GM19035 (cell line): ENCODE results near the gene IKZF2.

Source experiments
- ATAC-seq: cut with Tn5 transposase; IDR thresholded peaks from one replicate; pipeline ENCODE4 v1.9.1; 2021; ENCODE audit not compliant: unreplicated experiment

IKZF2 gene

DNA sequence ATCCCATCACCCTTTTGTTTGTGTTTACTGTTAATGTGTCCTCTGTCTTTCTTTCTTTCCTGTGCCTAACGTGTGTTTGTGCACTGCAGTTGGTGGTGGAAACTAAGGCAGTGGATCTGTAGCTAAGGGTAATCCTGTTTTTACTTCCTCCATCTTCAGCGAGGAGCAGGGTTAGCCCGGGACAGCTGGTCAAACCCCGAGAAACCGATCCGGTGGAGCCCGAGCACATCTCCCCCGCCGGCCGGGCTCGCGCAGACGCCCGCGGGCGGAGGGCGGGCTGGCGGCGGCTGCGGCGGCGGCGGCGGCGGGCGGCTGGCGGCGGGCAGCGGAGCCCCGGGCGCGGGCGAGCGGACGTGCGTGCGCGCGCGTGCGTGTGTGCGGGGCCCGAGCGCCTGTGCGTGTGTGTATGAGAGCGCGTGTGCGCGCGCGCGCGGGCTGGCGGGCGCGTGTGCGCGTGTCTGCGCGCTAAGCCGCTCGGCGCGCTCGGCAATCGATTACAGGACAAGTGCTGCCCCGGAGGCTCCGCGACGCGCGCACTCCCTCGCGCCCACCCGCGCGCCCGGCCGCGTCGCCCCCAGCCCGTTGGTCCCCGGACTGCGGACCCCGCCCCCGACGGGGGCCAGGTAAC lies at the start of gene IKZF2:
Gene IKZF2, minus strand, starts transcription at position 176 of the 628 bp plus-strand sequence. CDS start 2,983 bp downstream, outside the sequence.
- peak; percentile 69 for ATAC-seq

DNA sequence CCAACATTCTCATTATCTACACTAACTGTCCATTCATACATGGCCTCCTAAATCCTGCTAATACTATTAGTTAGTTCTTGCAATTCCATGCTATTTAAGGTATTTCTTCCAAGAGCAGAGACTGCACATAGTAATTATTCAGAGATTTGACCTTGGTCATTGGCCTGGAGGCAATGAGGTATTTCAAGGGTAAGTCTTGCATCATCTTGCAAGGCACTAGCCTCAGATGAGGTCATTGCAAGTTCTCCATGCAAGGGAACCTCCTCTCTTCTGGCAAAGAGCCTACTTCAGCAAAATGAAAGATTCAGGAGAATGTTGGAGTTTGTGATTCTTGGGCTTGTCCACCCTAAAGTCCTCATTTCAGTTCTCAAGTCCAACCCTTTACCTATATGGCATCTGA lies 48.5 kb upstream of the IKZF2 start:
- no peak for ATAC-seq

DNA sequence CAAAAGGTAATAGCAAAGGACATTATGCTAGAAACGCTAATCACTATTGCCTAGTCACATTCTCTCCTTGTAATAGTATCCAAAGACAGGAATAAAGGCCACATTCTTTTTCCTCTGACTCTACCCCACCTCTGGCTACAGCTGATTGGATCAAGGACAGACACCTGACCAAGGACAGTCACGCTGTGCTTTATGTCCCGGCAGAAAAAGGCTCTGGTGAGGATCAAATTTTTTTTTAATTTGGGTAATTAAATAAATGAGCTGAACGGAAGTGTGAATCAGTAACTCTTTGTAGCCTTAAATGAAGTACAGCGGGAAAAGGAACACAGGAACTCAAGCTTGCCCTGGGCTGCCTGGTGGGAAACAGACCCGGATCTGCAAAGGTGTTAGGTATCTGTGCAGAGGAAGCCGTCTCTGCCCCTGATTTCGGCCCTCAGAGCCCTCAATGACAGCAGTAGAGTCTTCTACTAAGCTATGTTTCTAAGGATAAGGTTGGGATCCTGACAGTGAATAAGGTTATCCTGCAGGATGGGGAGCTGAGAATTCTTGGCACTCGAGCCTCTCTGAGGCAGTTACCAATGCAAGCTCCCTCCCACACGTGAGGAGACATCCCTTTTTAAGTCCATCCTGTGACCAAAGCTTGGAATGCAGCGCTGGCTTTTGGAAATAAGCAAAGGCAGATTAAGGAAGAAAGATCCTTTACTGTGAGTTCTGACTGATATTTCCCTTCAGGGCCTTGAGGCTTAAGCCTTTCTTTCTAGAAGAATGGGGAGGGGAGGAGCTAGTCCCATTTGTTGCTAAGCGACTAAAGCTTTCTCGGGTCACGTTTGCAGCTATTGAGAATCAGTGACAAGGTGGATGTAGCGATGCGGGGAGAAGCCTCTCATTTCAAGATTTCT lies 37.8 kb upstream of the IKZF2 start:
- no peak for ATAC-seq

DNA sequence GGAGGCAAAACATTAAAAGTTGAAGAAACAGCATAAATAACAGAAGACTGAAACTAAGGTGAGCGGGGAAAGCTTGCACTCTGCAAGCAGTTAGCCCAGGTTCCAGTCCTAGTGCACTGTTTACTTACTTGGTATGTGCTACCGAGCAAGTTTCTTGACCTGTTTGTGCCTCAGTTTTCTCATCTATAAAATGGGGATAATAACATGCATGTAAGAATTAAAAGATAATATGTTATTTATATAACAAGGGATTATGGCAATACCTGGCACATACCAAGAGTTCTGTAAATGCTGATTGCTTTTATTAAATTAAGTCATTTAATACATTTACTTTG lies 37.1 kb upstream of the IKZF2 start:
- ATAC-seq, result no peak

DNA sequence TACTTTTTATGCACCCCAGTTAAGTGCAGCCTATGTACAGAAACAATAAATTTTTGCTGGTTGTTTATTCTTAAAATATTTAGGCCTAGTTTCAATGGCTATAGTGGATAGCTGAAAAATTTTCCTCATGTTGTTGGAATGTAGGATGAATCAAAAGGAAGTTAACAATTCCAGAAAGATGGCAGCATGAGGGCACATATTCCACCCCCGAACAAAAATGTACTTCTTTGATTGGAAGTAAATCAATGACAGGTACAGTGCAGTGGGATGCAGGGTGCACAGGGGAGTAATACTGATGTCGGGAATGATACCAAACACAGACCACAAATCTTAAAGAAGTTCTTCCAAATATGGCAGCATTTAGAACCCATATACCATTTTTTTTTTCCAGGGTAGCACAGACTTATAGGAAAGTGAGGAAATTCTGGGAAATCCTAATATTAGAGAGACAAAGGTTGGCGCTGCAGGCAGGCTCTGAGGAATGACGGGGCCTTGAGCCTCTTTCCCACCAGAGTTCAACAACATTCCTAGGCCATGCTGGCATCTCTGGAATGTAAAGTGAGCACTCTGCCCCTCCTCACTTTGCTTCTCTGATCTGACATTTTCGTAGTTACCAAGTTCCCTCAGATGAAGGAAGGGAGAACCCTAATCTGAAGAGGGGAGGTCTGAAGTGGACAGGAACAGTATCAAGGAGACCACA lies 36.6 kb upstream of the IKZF2 start:
- ATAC-seq, result no peak

DNA sequence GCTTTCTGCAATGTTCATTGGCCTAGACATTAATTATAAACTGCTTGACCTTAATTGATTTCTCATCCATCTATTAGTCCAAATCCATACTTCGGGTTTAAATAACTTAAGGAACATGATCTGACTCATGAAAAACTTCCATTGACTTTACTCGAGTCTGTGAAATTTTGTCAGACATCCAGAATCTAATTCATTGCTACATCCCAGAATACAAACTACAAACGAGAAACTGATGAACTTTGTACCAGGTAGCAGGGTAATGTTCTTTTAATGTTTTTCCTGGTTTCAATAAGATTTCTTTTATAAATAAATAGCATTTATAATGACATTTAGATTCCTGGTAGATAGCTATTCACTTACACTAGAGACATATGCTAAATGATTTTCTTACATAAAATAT lies 36.0 kb upstream of the IKZF2 start:
- no peak for ATAC-seq

DNA sequence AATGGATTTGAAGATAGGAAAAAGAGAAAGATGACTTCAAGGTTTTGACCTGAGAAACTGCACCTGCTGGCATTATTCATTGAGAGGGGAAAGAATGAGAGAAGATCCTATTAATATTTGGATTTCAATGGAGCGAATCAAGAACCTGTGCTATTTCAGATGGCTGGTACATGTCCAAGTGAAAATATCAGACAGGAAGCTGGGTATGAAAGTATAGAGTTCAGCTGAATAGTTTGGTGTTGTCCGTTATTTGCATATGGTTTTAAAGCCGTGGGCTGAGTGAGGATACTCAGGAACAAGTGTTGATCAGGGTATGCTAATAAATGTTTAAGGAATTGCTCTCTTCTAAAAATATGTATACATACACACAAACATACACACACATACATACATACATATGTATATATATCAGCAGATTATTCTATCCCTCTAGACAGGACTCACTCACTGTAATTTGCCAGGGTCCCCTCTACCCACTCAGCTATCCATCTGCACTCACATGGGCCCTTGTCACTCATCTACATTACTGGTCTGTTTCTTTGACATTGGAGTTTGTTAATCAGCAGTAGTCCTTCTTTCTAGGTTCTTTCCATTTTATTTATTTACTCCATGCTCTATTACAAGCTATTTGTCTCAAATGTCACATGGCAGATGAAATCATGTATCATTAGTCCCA lies 33.9 kb upstream of the IKZF2 start:
- ATAC-seq, result peak; percentile 94

DNA sequence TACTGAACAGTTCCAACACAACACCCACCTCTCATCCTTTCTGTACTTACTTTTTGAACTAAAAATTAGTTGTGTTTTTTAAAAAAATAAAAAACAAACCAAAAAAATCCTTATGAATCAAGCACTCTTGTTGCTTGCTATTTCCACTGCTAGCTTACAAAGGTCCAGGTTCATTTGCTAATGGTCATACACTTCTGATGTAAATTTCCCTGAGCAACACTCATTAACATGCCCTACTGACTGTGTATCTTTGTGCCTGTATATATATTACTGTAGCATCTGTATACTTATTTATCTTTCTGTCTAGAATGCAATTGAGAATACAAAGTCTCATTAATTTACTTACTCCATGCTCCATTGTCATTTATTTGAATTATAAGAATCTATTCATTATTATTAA lies 30.3 kb upstream of the IKZF2 start:
- no peak for ATAC-seq

DNA sequence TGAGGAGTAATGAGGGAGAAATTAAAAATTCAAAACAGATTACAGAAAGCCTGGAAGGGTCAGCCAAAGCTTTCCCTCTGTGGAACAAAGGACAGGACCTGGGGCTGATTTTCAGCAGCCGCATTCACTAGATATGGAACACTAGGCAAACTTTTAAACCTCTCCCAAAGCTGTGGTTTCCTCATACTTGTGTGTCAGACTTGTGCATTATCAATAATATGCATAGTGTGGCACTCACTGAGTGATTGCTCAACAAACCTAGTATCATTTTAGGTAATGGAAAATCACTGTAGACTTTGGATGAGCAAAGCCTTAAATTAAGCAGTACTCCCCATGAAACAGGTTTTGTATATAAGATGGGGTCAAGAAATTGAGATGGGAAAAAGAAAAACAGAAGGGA lies 26.3 kb upstream of the IKZF2 start:
- no peak for ATAC-seq

DNA sequence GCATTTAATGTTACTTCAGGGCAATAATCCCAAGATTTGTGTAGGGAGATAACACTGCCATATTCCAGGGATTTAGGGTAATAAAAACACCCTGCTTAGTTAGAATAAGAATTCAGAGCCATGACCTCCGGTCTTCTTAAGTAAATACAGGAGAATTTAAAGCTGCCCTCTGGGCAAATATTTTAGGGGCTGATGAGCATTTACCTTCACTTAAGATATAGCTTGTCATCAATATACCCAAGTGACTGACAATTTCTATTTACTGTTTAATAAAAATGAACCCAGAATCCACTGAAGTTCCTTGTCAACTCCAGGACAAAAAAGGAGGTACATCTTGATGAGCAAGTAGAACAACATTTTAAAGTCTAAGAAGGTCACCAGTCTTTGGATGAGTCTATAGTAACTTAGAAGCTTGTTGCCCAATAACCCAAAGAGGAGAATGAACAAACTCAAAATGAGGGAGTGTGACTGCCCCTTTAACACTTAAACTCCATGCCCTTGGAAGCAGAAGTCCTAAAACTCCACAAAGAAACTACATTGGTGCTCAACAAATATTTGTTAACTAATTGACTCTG lies 24.3 kb upstream of the IKZF2 start:
- no peak for ATAC-seq

DNA sequence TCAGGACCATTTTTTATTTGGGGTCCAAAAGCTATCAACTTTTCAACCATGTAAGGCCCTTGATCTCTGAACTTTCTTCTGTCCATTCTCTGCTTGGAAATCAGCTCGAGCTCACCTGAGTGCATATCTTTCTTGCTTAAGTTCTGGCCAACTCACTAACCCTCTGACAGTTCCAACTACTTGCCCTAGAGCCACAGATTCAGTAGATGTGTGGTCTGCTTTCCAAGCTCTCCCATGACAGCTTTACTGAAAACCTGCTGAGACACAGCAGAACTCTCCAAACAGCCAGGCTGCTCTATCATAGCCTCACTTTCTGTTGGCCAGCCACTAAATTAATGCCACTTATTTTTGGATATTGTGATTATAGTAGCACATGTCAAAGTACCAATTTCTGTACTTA lies 21.2 kb upstream of the IKZF2 start:
- no peak for ATAC-seq

DNA sequence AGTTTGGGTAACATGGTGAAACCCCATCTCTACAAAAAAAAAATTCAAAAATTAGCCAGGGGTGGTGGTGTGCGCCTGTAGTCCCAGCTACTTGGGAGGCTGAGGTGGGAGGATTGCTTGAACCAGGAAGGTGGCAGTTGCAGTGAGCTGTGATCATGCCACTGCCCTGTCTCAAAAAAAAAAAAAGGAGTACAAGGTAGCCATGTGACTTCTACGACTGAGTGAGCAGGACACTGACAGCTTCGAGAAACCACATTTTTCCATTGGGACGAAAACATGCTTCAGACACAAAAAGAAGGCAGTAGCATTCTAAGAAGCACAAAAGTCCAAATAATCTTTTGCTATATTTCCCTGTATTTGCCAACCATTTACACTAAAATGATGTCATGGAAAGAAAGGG lies 19.7 kb upstream of the IKZF2 start:
- ATAC-seq, result no peak

DNA sequence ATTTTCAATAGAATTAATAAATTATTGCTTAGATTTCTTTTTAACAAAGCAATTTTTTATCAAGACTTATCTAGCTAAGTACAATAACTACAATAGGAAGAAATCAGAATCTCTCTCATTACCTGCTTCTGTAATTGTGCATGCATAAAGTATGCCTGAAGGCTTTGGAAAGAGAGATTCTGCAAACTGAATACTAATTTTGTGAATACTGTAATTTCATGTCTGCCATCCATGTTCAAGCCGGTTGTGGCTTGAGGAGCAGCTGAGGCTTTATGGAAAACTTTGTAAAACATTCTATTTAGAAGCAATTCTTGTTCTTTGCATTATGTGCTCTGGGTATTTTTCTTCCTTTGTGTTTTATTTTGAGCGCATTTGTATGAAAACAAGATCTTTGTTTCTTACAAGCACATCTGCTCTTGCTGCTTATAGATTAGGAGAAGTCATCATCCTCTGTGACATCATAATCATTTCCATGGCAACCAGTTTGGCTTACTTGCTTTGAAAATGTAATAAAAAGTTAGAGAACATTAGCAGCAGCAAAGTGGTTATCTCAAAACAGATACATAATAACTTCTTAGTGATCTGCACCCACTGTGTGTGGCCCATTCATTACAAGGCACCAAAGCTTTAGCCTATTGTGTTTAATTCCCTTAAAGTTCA lies 16.0 kb upstream of the IKZF2 start:
- ATAC-seq, result no peak

DNA sequence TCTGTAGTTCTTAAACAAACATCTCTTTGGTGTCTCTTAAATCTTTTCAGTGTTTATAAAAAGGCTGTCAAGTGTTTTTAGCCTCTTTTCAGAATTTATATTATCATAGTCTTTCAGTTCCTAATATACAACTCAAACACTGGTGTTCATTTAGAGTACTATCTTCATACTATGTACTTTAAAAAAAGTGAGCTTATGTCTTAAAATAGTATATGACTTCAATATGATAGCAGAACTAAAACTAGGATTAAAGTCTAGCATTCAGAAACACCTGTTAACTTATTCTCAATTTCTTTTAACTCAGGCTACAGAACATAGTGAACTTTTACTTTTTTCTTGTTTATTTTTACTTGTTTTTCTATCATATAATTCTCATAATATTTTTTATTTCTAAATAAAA lies 14.7 kb upstream of the IKZF2 start:
- ATAC-seq, result peak; percentile 100

DNA sequence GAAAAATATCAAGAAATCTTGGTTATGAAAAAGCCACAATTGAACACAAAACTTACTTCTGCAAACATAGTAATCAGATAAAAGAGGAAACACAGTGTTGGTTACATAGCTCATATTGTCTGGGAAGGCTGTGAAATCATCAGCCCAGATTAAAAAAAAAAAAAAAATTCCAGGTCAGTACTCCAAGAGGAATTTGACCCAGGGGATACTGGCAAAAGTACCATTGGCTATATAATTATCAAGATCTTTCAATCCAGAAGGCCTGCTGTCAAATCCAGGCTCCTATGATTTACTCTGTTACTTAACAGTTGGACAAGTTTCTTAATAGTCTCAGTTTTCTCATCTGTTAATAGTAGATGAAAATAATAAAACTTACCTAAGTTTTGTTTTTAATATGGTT lies 12.9 kb upstream of the IKZF2 start:
- ATAC-seq, result no peak

DNA sequence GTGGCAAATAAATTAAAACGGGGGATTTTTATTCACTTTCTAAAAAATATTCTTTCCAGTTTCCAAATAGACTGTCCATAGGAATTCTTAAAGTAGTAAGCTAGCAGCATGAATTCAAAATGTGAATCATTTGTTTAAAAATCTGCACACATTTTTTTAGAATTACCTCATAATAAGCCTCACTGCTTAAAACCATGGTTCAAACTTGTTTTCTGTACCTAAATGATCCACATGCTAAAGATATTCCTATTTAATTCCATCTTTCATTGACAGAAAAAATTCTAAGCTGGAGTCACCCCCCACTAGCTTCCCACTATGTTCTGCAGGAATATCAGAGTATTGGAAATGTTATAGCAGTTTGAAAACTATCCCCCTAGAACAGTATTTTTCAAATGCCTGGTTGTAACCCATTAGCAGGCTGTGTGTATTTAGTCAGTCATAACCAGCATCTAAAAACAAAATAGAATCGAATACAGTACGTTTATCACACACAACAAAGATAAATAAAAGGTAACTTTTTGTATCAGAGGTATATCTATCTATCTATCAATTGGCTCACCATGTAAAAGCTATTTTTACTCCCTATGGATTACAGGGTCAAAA lies 11.2 kb upstream of the IKZF2 start:
- ATAC-seq, result no peak

DNA sequence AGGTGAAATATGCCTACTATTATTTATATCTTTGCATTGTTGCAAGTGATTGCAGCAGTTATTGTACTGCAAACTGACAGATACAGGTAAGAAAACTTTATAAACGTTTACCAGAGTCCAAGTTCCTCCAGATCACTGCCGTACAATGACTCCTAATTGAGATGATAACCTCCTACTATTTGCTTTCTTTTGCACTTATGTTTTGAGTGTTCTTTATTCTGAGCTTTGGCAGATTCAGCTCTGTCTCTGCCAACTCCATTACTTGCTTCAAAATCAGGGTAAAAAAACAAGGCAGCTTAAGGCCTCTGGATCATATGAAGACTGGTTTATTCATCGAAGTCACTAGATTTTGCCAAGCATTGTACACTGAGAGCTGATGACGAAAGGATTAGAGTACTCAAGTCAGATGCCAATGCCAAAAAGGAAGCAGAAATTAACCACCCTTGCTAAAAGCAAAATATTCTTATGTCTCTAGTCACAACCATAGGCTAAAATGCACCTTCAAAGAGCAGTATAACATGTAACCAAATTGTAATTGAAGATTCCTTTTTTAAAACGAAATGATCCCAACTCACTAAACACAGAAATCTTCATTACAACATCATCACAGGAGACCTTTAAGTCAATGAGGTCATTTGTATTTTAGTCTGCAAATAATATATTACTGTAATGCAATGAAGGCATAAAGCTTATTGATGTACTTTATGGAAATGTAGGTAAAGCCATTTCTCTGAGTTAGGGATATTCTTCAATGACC lies 10.5 kb upstream of the IKZF2 start:
- ATAC-seq, result no peak

DNA sequence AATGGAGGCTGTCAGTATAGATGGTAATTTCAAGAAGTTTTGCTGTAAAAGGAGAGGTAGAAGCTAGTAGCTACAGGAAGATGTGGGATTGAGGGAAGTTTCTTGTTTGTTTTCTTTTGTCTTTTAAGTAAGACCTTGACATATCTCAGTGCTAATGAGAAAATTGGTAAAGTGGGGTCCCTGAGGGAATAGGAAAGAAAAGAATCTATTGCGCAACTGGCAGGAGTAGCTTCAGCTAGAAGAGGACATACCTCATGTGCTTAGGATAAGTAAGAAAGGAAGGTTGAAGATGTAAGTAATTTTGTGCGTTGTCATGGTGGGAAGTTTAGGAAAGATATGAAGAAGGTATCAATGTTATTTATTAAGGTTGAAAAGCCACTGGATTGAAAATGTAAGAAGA lies 8.4 kb upstream of the IKZF2 start:
- no peak for ATAC-seq

DNA sequence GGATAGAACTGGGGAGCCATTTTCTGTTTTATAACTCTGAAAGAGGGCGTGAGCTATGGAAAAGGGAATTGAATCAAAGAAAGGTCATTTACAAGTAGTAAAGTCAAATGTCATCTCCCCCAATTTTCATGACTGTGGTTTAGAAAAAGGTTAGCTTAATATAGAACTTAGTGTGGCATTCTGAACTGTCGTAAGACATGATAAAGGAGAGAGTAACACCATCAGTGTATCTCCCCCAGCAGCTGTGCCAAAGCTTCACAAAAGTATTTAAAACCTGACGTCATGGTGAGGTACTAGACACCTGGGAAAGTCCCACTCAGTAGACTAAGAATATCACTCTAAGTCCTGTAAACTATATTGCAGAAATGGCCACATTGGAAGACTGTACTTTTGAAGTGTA lies 5.8 kb upstream of the IKZF2 start:
- ATAC-seq, result peak; percentile 82

DNA sequence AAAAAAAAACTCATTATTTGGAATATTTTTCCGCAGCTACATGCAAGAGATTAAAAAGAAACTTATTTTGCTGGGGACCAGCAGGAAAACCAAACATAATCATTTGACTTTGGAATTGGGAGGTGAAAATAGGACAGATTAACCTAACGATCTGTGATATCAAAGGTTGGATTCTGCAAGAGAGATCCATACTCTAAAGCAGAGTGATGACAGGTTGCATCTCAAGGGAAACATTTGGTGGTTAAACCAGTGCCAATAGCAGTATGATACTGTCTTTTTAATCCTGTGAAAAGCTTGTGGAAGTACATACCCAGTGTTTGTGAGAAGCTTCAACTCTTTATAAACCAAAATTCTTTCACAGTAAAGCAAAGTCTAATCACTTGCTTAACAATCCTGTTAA lies 5.3 kb upstream of the IKZF2 start:
- no peak for ATAC-seq
